Activated CD4-positive, alpha-beta T cell treated with anti-CD3 and anti-CD28 coated beads for 24 hours (primary cell): ENCODE results near the gene RHO.

Experiments
- DNase-seq, 2 donors: peaks; one replicate each; pipeline ENCODE4 v3.0.0-alpha.2; 2020; ENCODE audit warnings: low read depth in 2 of 2

RHO gene

DNA sequence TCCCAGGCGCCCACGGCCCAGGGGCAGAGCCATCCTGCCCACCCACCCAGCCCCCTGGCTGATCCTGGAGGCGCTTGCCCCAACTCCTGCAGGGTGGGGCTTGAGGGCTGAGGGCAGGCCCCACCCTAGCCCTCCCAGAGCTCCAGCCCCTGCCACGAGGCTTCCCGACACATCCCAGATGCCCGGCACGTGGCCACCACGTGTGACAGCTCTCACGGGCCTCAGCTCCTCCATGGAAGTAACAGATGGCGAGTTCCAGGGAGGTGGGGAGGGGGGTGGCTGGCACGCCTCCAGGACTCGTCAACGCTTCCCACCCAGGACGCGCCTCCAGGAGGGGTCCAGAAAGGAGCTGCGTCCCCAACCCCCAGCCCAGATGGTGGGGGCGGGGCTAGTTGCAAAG, 48.9 kb downstream of the RHO start:
- DNase-seq = no peak

- DNase-seq = no peak
These were observed 49.7 kb downstream of the RHO start for GRCh38 chr3:129577925-129578786.

- DNase-seq = no peak
These were observed 51.6 kb downstream of the RHO start for GRCh38 chr3:129579991-129580390.

- no peak for DNase-seq
These were observed 53.2 kb downstream of the RHO start for GRCh38 chr3:129581623-129582022.

DNA sequence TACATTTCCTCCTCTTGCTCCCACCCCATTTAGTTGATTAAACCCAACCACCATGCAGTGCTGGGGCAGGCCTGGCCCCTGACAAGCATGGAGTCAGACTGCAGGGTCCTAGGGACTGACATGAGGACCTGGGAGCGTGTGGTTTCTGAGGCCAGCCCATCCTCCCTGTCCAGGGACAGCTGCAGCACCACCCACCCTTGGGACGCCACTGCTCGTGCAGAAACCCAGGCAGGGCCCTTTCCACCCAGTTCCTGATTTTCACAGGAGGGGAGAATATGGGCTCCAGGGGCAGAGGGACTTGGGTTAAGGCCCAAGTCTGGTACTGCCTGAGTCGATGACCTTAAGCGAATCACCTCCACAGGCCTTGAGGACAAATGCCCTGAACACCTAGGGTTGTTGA, 54.4 kb downstream of the RHO start:
- DNase-seq = no peak

GRCh38 chr3:129583289-129583688, 54.9 kb downstream of the RHO start:
- no peak for DNase-seq

DNA sequence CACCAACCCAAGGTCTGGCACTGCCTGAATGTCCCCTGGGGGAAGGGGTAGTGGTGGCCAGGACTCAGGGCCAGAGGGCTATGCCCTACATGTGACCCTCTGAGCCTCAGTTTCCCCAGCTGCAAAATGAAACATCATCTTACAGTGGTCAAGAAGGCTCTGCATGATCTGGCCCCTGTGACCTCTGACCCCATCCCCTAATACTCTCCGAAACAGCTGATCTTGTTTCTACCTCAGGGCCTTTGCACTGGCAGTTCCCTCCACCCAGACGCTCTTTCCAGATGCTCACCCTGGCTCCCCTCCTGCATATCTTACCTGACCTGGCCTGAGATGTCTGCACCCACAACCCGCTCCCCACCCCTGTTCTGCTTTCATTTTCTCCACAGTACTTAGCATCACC, 56.2 kb downstream of the RHO start:
- no peak for DNase-seq
